Heart left ventricle (tissue), 16 donors: ENCODE data around the gene SOS1. TPM values are rescaled to one million over a fixed set of nuclear protein-coding genes. Genes with fewer than 3 reads are reported as not detected.

Source experiments
- ATAC-seq, 4 donors: fragments of 200-7000 bp; cut with Tn5 transposase; one replicate each; pipeline ENCODE4 v1.9.1; 2020 to 2022; ENCODE audit warnings: moderate library complexity in 4 of 4, mild to moderate bottlenecking in 3 of 4, moderate number of reproducible peaks in 1 of 4
- DNase-seq, 5 donors: peaks; one replicate each; pipeline ENCODE4 v3.0.0-alpha.2; 2020
- H3K27ac ChIP-seq, 12 donors: fragments of 200-600 bp; sonication (generic) in 4 of 12; one replicate each; pipeline versions ENCODE4 v1.5.0 to v1.8.0; 2016 to 2022; ENCODE audit warnings: mild to moderate bottlenecking in 2 of 12
- H3K27me3 ChIP-seq, 9 donors: fragments of 200-600 bp; sonication (generic) in 2 of 9; one replicate each; pipeline versions ENCODE4 v1.5.1 to v1.8.0; 2016 to 2022; ENCODE audit warnings: mild to moderate bottlenecking in 3 of 9
- H3K36me3 ChIP-seq, 9 donors: fragments of 200-600 bp; sonication (generic) in 2 of 9; one replicate each; pipeline versions ENCODE4 v1.5.0 to v1.8.0; 2018 to 2022; ENCODE audit warnings: mild to moderate bottlenecking in 2 of 9
- H3K4me1 ChIP-seq, 12 donors: fragments of 200-600 bp; sonication (generic) in 4 of 12; one replicate each; pipeline versions ENCODE4 v1.5.0 to v1.8.0; 2016 to 2022; ENCODE audit warnings: mild to moderate bottlenecking in 3 of 12
- H3K4me3 ChIP-seq, 12 donors: fragments of 200-600 bp; sonication (generic) in 4 of 12; one replicate each; pipeline versions ENCODE4 v1.5.0 to v1.8.0; 2017 to 2022; ENCODE audit warnings: mild to moderate bottlenecking in 9 of 12, moderate library complexity in 4 of 12
- H3K9me3 ChIP-seq, 12 donors: fragments of 200-600 bp; sonication (generic) in 4 of 12; one replicate each; pipeline versions ENCODE4 v1.5.0 to v1.8.0; 2016 to 2022; ENCODE audit warnings: mild to moderate bottlenecking in 1 of 12
- POLR2A ChIP-seq, 2 donors: fragments of 450-650 bp; IDR thresholded peaks; one replicate each; pipeline ENCODE4 v1.6.1; 2017; ENCODE audit warnings: antibody characterized with exemption in 2 of 2, mild to moderate bottlenecking in 2 of 2, moderate library complexity in 2 of 2
- WGBS, 4 donors: extraction: QIAGEN DNeasy Blood & Tissue Kit in 2 of 4; methylation state at CpG; one replicate each; pipeline versions ENCODE4 v1.1.5 to v1.1.7; 2013 to 2018; 5-methylcytosine and 5-hydroxymethylcytosine counted together
- intact Hi-C, 10 donors: fragments of 100-400 bp; cut with DNase I; formaldehyde crosslinking; loops; one replicate each; pipeline versions ENCODE4 v1.11.1 to v1.14.2; 2022
- polyA plus RNA-seq, 2 donors: library from polyadenylated mRNA; stranded (reverse); fragments of 200-250 nt; gene quantifications; one replicate each; pipeline ENCODE4 v1.2.3, GENCODE V29; 2013
- total RNA-seq, 9 donors: library from RNA; depleted of rRNA in 2 of 9; stranded (reverse); fragments of >200 nt in 2 of 9; fragmentation: NEBNext Ultra II Directional in 3 of 9; extraction: Animal tissue kit (Norgen Biotek cat#: 25700) in 3 of 9; gene quantifications; one replicate each; pipeline versions ENCODE4 v1.1.0 to v1.2.4, GENCODE V29; 2016 to 2023
- TF ChIP-seq, protein P1 (sequence below), 12 donors: fragments of 200-600 bp; sonication (generic) in 4 of 12; IDR thresholded peaks; one replicate each; pipeline versions ENCODE4 v1.5.0 to v1.8.0; 2018 to 2022; ENCODE audit warnings: antibody characterized with exemption in 12 of 12, mild to moderate bottlenecking in 5 of 12
- donor health status: ischemic (EF 13 %, LVEDD 7.1; RV severe dilation, severe dysfunction).
- donor health status: healthy with polysubstance abuse.
- donor health status: DM: no; HTN: yes; CAD: no.
- donor health status: DM: no; HTN: no; CAD: no.
- donor health status: ischemic (EF 25% LVEDD 6.9; RV normal size, moderate dysfunction).
- donor health status: ischemic (EF 25% LVEDD 5.7; RV mildly dilated, moderate dysfunction).
- donor health status: healthy.
- donor health status: DM: yes; HTN: yes; CAD: no.
- donor health status: ischemic (EF 35%, LVEDD 5.7; RV mildly dilated, moderate dysfunction).
- donor health status: nonischemic (EF 11% LVEDD 7.7; RV severe dilation, severe dysfunction).
- donor health status: DM: yes; HTN: yes; CAD: no.
- donor health status: PGD.
- donor health status: ischemic (EF 29% LVEDD 5.4; RV normal size, mild dysfunction).
- donor health status: nonischemic (EF 23%, LVEDD 6.1; RV moderate dilation, normal function).

The SOS1 gene
- total and polyA plus RNA-seq, 11 donors: 4.7 to 54.5 (median 24.8) TPM

DNA sequence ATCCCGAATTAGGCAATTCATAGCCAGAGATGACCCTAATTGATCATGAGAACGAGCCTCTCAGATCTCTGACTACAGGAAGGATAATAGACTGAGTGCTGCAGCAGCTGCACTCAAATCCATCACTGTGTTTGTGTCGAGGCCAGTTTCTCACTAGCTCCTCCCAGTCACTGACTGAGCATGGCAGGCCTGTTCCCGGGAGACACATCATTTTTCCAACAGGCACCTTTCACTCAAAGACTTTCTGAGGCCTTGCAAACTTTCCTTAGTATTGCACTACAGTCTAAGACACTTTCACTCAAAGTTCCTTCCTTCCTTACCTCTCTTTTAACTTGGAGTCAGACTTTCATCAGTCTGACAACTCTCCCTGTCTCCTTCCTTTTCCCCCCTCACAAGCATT, 13.7 kb downstream of the SOS1 start:
- no peak overlapping the region for H3K27ac ChIP-seq

DNA sequence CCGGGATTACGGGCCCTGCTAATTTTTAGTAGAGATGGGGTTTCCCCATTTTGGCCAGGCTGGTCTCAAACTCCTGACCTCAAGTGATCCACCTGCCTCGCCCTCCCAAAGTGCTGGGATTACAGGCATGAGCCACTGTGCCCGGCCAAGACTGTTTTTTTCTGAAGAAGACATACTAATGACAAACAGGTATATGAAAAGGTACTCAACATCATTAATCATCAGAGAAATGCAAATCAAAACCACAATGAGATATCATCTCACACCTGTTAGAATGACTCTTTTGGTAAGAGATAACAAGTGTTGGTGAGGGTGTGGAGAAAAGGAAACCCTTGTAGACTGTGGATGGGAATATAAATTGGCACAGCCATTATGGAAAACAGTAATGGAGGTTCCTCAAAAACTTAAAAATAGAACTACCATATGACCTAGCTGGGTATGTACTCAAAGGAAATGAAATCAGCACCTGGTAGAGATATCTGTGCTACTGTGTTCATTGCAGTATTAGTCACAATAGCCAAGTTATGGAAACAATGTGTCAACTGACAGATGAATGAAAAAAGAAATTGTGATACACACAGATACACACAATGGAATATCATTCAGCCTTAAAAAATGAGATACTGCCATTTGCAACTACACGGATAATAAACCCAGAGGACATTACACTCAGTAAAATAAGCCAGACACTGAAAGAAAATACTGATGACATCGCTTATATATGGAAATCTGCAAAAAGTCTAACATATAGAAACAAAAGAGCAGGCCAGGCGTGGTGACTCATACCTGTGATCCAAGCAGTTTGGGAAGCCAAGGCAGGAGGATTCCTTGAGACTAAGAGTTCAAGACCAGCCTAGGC, 20.8 kb downstream of the SOS1 start:
- 89 to 94% (median 90%) methylated on average over 7 of the region's 7 CpGs for WGBS, 4 donors
- no peaks in the 10 kb centered on the region for H3K36me3 ChIP-seq
- H3K4me3 ChIP-seq: no peak overlapping the region
- no peaks in the 10 kb centered on the region for H3K9me3 ChIP-seq
- no peaks in the 10 kb centered on the region for H3K27me3 ChIP-seq
- ATAC-seq (peak in 3 of 4 donors; percentile 41 to 85 (median 52)), DNase-seq (no peak)
- intact Hi-C loops: no loop called here
- H3K4me1 ChIP-seq: peaks cover 2 to 43% (median 12%) of the 10 kb centered on the region in 12 donors
- no peak overlapping the region for H3K27ac ChIP-seq
- TF ChIP-seq POLR2A (IDR thresholded peaks at IDR 0.05): no peak
- TF ChIP-seq, protein P1, sequence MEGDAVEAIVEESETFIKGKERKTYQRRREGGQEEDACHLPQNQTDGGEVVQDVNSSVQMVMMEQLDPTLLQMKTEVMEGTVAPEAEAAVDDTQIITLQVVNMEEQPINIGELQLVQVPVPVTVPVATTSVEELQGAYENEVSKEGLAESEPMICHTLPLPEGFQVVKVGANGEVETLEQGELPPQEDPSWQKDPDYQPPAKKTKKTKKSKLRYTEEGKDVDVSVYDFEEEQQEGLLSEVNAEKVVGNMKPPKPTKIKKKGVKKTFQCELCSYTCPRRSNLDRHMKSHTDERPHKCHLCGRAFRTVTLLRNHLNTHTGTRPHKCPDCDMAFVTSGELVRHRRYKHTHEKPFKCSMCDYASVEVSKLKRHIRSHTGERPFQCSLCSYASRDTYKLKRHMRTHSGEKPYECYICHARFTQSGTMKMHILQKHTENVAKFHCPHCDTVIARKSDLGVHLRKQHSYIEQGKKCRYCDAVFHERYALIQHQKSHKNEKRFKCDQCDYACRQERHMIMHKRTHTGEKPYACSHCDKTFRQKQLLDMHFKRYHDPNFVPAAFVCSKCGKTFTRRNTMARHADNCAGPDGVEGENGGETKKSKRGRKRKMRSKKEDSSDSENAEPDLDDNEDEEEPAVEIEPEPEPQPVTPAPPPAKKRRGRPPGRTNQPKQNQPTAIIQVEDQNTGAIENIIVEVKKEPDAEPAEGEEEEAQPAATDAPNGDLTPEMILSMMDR (IDR thresholded peaks at IDR 0.05): no peak

More for the DNA sequence above, 13.7 kb downstream of the SOS1 start:
- TF ChIP-seq, protein P1 (IDR thresholded peaks at IDR 0.05): no peak
- no peak for TF ChIP-seq POLR2A (IDR thresholded peaks at IDR 0.05)
- intact Hi-C loops: loop anchor here in 2 of 10 donors (5.0 kb wide), 1 partner anchor 40 kb away; no protein-coding TSS in a partner anchor
- WGBS, 4 donors: 27 to 35% (median 33%) methylated on average over 4 of the region's 4 CpGs
- H3K9me3 ChIP-seq: no peaks in the 10 kb centered on the region
- H3K4me1 ChIP-seq: peaks cover 0 to 17% (median 6%) of the 10 kb centered on the region in 12 donors
- peak in 3 of 4 donors; percentile 32 to 68 (median 50) for ATAC-seq
- H3K36me3 ChIP-seq: peaks cover 0 to 4% (median under 1%) of the 10 kb centered on the region in 9 donors
- H3K4me3 ChIP-seq: no peak overlapping the region
- DNase-seq: no peak
- H3K27me3 ChIP-seq: no peaks in the 10 kb centered on the region

DNA sequence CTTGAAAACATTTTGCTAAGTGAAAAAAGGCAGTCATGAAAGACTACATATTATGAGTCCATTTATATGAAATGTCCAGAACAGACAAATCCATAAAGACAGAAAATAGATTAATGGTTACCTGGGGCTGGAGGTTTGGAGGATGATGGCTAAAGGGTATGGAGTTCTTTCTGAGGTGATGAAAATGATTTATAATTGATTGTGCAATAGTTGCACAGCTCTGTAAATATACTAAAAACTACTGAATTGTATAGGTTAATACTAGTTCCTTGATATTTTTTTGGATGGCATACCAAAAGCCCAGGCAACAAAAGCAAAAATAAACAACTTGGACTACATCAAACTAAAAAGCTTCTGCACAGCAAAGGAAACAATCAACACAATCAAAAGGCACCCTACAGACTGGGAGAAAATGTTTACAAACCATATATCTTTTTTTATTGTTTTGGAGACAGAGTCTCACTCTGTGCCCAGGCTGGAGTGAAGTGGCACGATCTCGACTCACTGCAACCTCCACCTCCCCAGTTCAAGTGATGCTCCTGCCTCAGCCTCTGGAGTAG, 21.5 kb downstream of the SOS1 start:
- H3K36me3 ChIP-seq: no peaks in the 10 kb centered on the region
- intact Hi-C loops: no loop called here
- no peak overlapping the region for H3K27ac ChIP-seq
- no peak for DNase-seq
- H3K27me3 ChIP-seq: no peaks in the 10 kb centered on the region
- peaks cover 2 to 49% (median 16%) of the 10 kb centered on the region in 12 donors for H3K4me1 ChIP-seq
- no peaks in the 10 kb centered on the region for H3K9me3 ChIP-seq
- ATAC-seq: no peak
- 97 to 100% (median 98%) methylated on average over 2 of the region's 2 CpGs for WGBS, 4 donors
- H3K4me3 ChIP-seq: no peak overlapping the region
- TF ChIP-seq, protein P1 (IDR thresholded peaks at IDR 0.05): no peak
- no peak for TF ChIP-seq POLR2A (IDR thresholded peaks at IDR 0.05)

DNA sequence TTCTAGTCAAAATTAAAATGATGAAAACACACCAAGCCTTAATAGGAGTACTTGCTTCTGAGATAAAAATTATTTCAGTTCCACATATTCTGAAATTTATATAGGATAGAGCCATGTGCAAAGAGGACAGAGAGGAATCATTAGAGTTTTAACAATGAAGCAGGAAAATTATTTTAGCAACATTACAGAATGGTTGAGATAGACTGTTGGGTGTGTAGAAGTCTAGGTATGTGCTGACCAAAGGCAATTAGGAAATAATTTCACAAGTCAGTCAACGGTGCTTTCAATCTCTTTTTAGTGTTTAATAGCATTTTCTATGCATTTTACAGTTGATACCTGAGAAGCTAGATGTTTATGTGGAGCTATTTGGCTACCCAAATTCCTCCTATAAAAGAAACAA, 25.2 kb downstream of the SOS1 start:
- Histone ChIP-seq H3K27ac (no peak overlapping the region), H3K4me1 (peaks cover 2 to 64% (median 23%) of the 10 kb centered on the region in 12 donors), H3K27me3 (no peaks in the 10 kb centered on the region), H3K9me3 (no peaks in the 10 kb centered on the region), H3K4me3 (no peak overlapping the region), H3K36me3 (no peaks in the 10 kb centered on the region)
- intact Hi-C loops: no loop called here
- TF ChIP-seq, protein P1 (IDR thresholded peaks at IDR 0.05): no peak
- TF ChIP-seq POLR2A (IDR thresholded peaks at IDR 0.05): no peak
- DNase-seq: no peak
- WGBS, 4 donors: 50 to 77% (median 62%) methylated on average over 1 of the region's 1 CpG
- no peak for ATAC-seq
